ENCODE results near the gene SYCP3. TPM values are rescaled to one million over a fixed set of nuclear protein-coding genes. Genes with fewer than 3 reads are reported as not detected.
A peak's percentile ranks its signal among the peaks of the same experiment; 100 is the strongest.

The SYCP3 gene
- total and polyA plus RNA-seq, 2 of the 13 experiments (the other 11 are each of a cell fraction or from before 2014, with no cell fraction given): not detected

DNA sequence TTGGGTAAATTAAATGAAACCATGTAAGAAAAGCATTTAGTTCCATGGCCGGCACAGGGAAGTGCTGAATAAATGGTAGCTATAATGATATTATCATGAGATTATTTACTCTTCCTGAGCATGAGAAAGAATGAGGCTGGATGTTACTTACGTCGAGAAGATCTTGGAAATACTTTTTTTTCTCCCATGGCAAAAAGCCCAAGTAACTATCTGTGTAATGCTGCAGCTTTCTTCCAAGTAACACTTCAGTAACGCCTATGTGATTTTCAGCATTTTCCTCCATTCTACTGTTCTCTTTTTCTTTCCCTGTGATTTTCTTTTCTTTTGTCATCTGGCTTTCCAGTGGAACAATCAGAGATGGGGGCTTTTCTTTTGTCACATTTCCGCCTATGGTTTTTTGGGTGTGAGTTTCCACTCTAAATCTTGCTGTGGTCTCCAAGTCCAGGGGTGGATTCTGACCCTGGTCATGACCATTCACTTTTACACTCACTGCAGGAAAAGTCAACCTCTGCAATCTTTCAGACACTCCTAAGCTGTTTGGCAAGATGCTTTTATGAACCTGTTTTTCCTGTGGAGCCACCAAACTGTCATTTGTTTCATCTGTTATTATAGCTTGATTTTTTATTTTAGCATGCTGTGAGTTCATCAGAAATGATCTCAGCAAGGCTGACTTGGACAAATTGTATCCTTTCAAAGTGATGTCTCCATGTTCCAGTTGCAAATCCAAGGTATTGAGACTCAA is 25.0 kb upstream of the SYCP3 start:
- intact Hi-C loops (cut with micrococcal nuclease; ENCODE audit: unreplicated experiment): no loop called here
- WGBS (ENCODE audit: low lambda C conversion rate): 97% methylated on average over 5 of the region's 5 CpGs

More for the DNA sequence above, 25.0 kb upstream of the SYCP3 start:
- TSS peak; percentile 51 for BruUV-seq (replicated peaks)
- no peak for ATAC-seq
- POLR2A ChIA-PET: no interaction called here
- TF ChIP-seq, protein P1, sequence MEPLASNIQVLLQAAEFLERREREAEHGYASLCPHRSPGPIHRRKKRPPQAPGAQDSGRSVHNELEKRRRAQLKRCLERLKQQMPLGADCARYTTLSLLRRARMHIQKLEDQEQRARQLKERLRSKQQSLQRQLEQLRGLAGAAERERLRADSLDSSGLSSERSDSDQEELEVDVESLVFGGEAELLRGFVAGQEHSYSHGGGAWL (CRISPR knock-in tag; IDR thresholded peaks at IDR 0.05): no peak
- TF ChIP-seq ZNF10 (CRISPR knock-in tag; IDR thresholded peaks at IDR 0.05; ENCODE audit: borderline replicate concordance, low read depth): no peak
- TF ChIP-seq, protein P2, sequence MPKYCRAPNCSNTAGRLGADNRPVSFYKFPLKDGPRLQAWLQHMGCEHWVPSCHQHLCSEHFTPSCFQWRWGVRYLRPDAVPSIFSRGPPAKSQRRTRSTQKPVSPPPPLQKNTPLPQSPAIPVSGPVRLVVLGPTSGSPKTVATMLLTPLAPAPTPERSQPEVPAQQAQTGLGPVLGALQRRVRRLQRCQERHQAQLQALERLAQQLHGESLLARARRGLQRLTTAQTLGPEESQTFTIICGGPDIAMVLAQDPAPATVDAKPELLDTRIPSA (CRISPR knock-in tag; IDR thresholded peaks at IDR 0.05; ENCODE audit: borderline replicate concordance): no peak
- no peak for TF ChIP-seq NFE2L1 (CRISPR knock-in tag; IDR thresholded peaks at IDR 0.05; ENCODE audit: borderline replicate concordance)
- TF ChIP-seq ZNF619 (CRISPR knock-in tag; IDR thresholded peaks at IDR 0.05): no peak
- TF ChIP-seq HMGA1 (CRISPR knock-in tag; conservative IDR thresholded peaks at IDR 0.05): no peak
- no peak for TF ChIP-seq ZNF878 (CRISPR knock-in tag; IDR thresholded peaks at IDR 0.05)
- TF ChIP-seq SALL2 (CRISPR knock-in tag; IDR thresholded peaks at IDR 0.05): no peak
- TF ChIP-seq ZSCAN30 (CRISPR knock-in tag; IDR thresholded peaks at IDR 0.05): no peak
- no peak for TF ChIP-seq CENPT (CRISPR knock-in tag; IDR thresholded peaks at IDR 0.05; ENCODE audit: low read depth)
- no peak for TF ChIP-seq ARHGAP35 (CRISPR knock-in tag; IDR thresholded peaks at IDR 0.05; ENCODE audit: borderline replicate concordance)
- no peak for TF ChIP-seq SUZ12 (IDR thresholded peaks at IDR 0.05; ENCODE audit: low read depth, low read length)
- no peak for TF ChIP-seq ZNF883 (CRISPR knock-in tag; IDR thresholded peaks at IDR 0.05; ENCODE audit: not compliant biosample characterization)
- TF ChIP-seq ZMYM3 (CRISPR knock-in tag; IDR thresholded peaks at IDR 0.05): no peak
- TF ChIP-seq CCAR2 (optimal IDR thresholded peaks at IDR 0.05; ENCODE audit: low read depth, low read length): no peak
- no peak for TF ChIP-seq PRMT3 (CRISPR knock-in tag; IDR thresholded peaks at IDR 0.05; ENCODE audit: borderline replicate concordance, low read depth)
- TF ChIP-seq ZNF430 (CRISPR knock-in tag; IDR thresholded peaks at IDR 0.05): no peak
- TF ChIP-seq ZFP62 (CRISPR knock-in tag; IDR thresholded peaks at IDR 0.05): no peak
- TF ChIP-seq ZNF83 (CRISPR knock-in tag; IDR thresholded peaks at IDR 0.05; ENCODE audit: borderline replicate concordance): no peak
- no peaks in the 10 kb centered on the region for H4K20me1 ChIP-seq (ENCODE audit: insufficient read depth, low read length)
- H3K4me2 ChIP-seq (ENCODE audit: low read depth, low read length): no peak overlapping the region
- FAIRE-seq: no peak
- H3K36me3 ChIP-seq (replicated peaks in 1 of 2; ENCODE audit: control insufficient read depth in 1 of 2, insufficient read depth in 2 of 2, low read length in 2 of 2): peaks cover 2 to 7% of the 10 kb centered on the region in 2 experiments; a peak in 1 of 5 replicates
- DNase-seq (ENCODE audit: low spot score): no peak
- no peak overlapping the region for H3K9ac ChIP-seq (ENCODE audit: insufficient read depth, low read depth, low read length)
- H2AFZ ChIP-seq (ENCODE audit: low read length): no peak overlapping the region
- peaks cover 19% of the 10 kb centered on the region for H3K4me1 ChIP-seq (ENCODE audit: insufficient read depth, low read length)
- CTCF ChIA-PET (ENCODE audit: low intra/inter-chr PET ratio, low total read pairs): no interaction called here
- no peaks in the 10 kb centered on the region for H3K27me3 ChIP-seq (ENCODE audit: control insufficient read depth in 1 of 2, insufficient read depth in 2 of 2, low read length in 2 of 2)
- no peak overlapping the region for H3K27ac ChIP-seq (ENCODE audit: extremely low read length, insufficient read depth, low read length)
- no peaks in the 10 kb centered on the region for H3K79me2 ChIP-seq (ENCODE audit: insufficient read depth, low read length)
- in situ Hi-C loops (cut with HindIII; ENCODE audit: extremely low pct_ligation_motif_present, low pct_unique_long_range_greater_than_20kb): loop anchor here (25.0 kb wide), 1 partner anchor 352 kb away; the partner anchor contains the start of gene ARL1
- no peaks in the 10 kb centered on the region for H3K9me3 ChIP-seq (ENCODE audit: low read length)
- H3K4me3 ChIP-seq (replicated peaks in 1 of 3; ENCODE audit: insufficient read depth in 1 of 3, low read depth in 2 of 3, low read length in 3 of 3): no peak overlapping the region
